ENCODE measurements around the gene HBQ1.

DNA sequence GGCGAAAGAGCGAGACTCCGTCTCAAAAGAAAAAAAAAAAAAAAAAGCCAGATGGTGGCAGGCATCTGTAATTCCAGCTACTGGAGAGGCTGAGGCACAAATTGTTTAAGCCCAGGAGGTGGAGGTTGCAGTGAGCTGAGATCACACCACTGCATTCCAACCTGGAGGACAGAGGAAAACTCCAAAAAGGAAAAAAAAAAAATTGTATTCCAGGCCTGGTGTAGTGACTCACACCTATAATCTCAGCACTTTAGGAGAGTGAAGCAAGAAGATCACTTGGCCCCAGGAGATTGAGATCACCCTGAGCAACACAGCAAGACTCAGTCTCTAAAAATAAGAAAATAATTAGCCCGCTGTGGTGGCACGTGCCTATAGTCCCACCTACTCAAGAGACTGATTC is 20.1 kb downstream of the HBQ1 start:
- TF ChIP-seq, protein P1, sequence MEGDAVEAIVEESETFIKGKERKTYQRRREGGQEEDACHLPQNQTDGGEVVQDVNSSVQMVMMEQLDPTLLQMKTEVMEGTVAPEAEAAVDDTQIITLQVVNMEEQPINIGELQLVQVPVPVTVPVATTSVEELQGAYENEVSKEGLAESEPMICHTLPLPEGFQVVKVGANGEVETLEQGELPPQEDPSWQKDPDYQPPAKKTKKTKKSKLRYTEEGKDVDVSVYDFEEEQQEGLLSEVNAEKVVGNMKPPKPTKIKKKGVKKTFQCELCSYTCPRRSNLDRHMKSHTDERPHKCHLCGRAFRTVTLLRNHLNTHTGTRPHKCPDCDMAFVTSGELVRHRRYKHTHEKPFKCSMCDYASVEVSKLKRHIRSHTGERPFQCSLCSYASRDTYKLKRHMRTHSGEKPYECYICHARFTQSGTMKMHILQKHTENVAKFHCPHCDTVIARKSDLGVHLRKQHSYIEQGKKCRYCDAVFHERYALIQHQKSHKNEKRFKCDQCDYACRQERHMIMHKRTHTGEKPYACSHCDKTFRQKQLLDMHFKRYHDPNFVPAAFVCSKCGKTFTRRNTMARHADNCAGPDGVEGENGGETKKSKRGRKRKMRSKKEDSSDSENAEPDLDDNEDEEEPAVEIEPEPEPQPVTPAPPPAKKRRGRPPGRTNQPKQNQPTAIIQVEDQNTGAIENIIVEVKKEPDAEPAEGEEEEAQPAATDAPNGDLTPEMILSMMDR (IDR thresholded peaks at IDR 0.05): no peak
- no peak for TF ChIP-seq POLR2AphosphoS5 (IDR thresholded peaks at IDR 0.05)

Measured in sigmoid colon (tissue), 4 donors.